Measurements from ENCODE around the gene ASIC4. TPM values are rescaled to one million over a fixed set of nuclear protein-coding genes. Genes with fewer than 3 reads are reported as not detected.

Gene ASIC4
- total and polyA plus RNA-seq, 2 of the 13 experiments (the other 11 are each of a cell fraction or from before 2014, with no cell fraction given): 0.03 TPM; not detected in 1

- Histone ChIP-seq H4K20me1 (ENCODE audit: insufficient read depth, low read length) (no peaks in the 10 kb centered on the region), H3K79me2 (ENCODE audit: insufficient read depth, low read length) (no peaks in the 10 kb centered on the region), H3K36me3 (replicated peaks in 1 of 2; ENCODE audit: control insufficient read depth in 1 of 2, insufficient read depth in 2 of 2, low read length in 2 of 2) (no peaks in the 10 kb centered on the region), H3K27ac (ENCODE audit: extremely low read length, insufficient read depth, low read length) (no peak overlapping the region), H2AFZ (ENCODE audit: low read length) (no peak overlapping the region), H3K9me3 (ENCODE audit: low read length) (no peaks in the 10 kb centered on the region), H3K4me2 (ENCODE audit: low read depth, low read length) (no peak overlapping the region), H3K4me1 (ENCODE audit: insufficient read depth, low read length) (peaks cover 2% of the 10 kb centered on the region; the same call in 1 of the 2 replicates), H3K4me3 (replicated peaks in 1 of 3; ENCODE audit: insufficient read depth in 1 of 3, low read depth in 2 of 3, low read length in 3 of 3) (no peak overlapping the region), H3K27me3 (ENCODE audit: control insufficient read depth in 1 of 2, insufficient read depth in 2 of 2, low read length in 2 of 2) (peaks cover 47 to 99% of the 10 kb centered on the region in 2 experiments; a peak in 4 of 5 replicates), H3K9ac (ENCODE audit: insufficient read depth, low read depth, low read length) (no peak overlapping the region)
- no TSS peak for BruUV-seq (replicated peaks)
- TF ChIP-seq RFX1 (IDR thresholded peaks at IDR 0.05) (no peak), ZNF20 (CRISPR knock-in tag; IDR thresholded peaks at IDR 0.05) (no peak), GZF1 (CRISPR knock-in tag; IDR thresholded peaks at IDR 0.05) (no peak), CHCHD3 (CRISPR knock-in tag; IDR thresholded peaks at IDR 0.05) (no peak), KMT2A (CRISPR knock-in tag; IDR thresholded peaks at IDR 0.05) (no peak), FOXK1 (CRISPR knock-in tag; IDR thresholded peaks at IDR 0.05; ENCODE audit: borderline replicate concordance, low read depth) (no peak), AHDC1 (CRISPR knock-in tag; IDR thresholded peaks at IDR 0.05; ENCODE audit: borderline replicate concordance) (no peak), ZNF275 (CRISPR knock-in tag; IDR thresholded peaks at IDR 0.05; ENCODE audit: borderline replicate concordance) (no peak), PLSCR1 (CRISPR knock-in tag; IDR thresholded peaks at IDR 0.05; ENCODE audit: borderline replicate concordance) (no peak), PRDM4 (CRISPR knock-in tag; IDR thresholded peaks at IDR 0.05; ENCODE audit: borderline replicate concordance) (no peak), ZNF460 (CRISPR knock-in tag; IDR thresholded peaks at IDR 0.05; ENCODE audit: borderline replicate concordance) (no peak), ZNF672 (CRISPR knock-in tag; IDR thresholded peaks at IDR 0.05) (no peak), NFRKB (IDR thresholded peaks at IDR 0.05) (no peak), MBNL3 (CRISPR knock-in tag; conservative IDR thresholded peaks at IDR 0.05) (no peak), ZFP36L2 (CRISPR knock-in tag; IDR thresholded peaks at IDR 0.05) (no peak)
- POLR2A ChIA-PET: no interaction called here
- no peak for ATAC-seq
- in situ Hi-C loops (cut with HindIII; ENCODE audit: extremely low pct_ligation_motif_present, low pct_unique_long_range_greater_than_20kb) (no loop called here), intact Hi-C loops (cut with micrococcal nuclease; ENCODE audit: unreplicated experiment) (no loop called here)
- CTCF ChIA-PET (ENCODE audit: low intra/inter-chr PET ratio, low total read pairs): no interaction called here
- no peak for FAIRE-seq
- WGBS (ENCODE audit: low lambda C conversion rate): 4% methylated on average over 9 of the region's 9 CpGs
- DNase-seq (ENCODE audit: low spot score): no peak
Observed at GRCh38 chr2:219489315-219489714, 25.0 kb upstream of the ASIC4 start.

All from HepG2 (cell line).